ENCODE results near the gene IL1RN. TPM values are rescaled to one million over a fixed set of nuclear protein-coding genes. Genes with fewer than 3 reads are reported as not detected.

The IL1RN gene
- total RNA-seq, 1 donor from 2014 or later = not detected

DNA sequence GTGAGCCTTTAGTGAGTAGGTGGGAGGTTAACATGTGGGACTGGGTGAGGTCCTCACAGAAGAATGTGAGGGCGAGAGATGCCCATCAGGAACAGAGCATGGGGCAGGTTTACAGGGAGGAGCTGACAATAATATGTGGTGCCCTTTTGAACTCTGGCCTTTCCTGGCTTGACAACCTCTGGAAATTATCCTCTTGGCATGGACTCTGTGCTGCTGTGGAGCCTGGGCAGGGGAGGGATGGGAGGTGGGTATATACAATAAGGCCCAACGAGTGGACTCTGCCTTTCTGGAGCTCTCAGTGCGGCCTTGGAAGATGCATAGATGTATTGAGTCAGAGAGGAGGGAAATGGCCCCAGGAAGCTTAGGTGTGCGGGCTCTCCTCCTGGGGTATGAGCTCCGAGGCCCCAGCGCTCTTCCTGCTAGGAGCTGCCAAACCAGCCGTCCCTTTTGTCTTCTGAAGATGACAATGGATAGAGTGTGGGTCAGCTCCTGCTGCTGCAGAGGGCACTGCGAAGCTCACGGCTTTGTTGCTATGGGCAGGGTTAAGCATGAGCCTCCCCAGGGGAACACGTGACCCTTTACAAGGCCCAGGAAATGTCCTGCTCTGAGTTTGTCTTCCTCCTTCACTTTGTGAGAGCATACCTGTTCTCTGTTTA, 37.7 kb downstream of the IL1RN start:
- Mint-ChIP-seq H3K9me3 (no peaks in the 10 kb centered on the region), H3K4me3 (no peak overlapping the region), H3K4me1 (peaks cover 25% of the 10 kb centered on the region), H3K36me3 (ENCODE audit: low read depth) (no peaks in the 10 kb centered on the region), H3K27me3 (ENCODE audit: low read depth) (no peaks in the 10 kb centered on the region), H3K27ac (ENCODE audit: unreplicated experiment) (peak overlapping the region; percentile 9)
- TF ChIP-seq, protein P1, sequence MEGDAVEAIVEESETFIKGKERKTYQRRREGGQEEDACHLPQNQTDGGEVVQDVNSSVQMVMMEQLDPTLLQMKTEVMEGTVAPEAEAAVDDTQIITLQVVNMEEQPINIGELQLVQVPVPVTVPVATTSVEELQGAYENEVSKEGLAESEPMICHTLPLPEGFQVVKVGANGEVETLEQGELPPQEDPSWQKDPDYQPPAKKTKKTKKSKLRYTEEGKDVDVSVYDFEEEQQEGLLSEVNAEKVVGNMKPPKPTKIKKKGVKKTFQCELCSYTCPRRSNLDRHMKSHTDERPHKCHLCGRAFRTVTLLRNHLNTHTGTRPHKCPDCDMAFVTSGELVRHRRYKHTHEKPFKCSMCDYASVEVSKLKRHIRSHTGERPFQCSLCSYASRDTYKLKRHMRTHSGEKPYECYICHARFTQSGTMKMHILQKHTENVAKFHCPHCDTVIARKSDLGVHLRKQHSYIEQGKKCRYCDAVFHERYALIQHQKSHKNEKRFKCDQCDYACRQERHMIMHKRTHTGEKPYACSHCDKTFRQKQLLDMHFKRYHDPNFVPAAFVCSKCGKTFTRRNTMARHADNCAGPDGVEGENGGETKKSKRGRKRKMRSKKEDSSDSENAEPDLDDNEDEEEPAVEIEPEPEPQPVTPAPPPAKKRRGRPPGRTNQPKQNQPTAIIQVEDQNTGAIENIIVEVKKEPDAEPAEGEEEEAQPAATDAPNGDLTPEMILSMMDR (conservative IDR thresholded peaks at IDR 0.05) = no peak
- DNase-seq (ENCODE audit: low read depth, low spot score) = peak; percentile 16

DNA sequence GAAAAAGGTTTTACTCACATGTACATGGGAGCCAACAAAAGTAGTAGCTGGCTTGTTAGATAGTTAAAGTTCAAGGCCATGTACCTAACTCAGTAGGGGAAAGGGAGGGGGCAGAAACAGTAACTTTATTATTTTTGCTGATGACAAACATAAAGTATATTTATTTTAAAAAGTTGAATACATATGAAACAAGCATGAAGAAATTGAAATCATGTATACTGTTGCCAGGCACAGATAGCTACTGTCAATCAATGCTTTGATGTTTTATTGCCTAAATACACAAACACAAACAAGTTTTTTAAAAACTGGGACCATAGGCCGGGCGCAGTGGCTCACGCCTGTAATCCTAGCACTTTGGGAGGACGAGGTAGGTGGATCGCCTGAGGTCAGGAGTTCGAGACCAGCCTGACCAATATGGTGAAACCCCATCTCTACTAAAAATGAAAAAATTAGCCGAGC, 38.8 kb downstream of the IL1RN start:
- Mint-ChIP-seq H3K36me3 (ENCODE audit: low read depth) (no peaks in the 10 kb centered on the region), H3K9me3 (no peaks in the 10 kb centered on the region), H3K27me3 (ENCODE audit: low read depth) (no peaks in the 10 kb centered on the region), H3K4me1 (peaks cover 25% of the 10 kb centered on the region), H3K4me3 (no peak overlapping the region), H3K27ac (ENCODE audit: unreplicated experiment) (no peak overlapping the region)
- DNase-seq (ENCODE audit: low read depth, low spot score) = no peak
- TF ChIP-seq, protein P1 (conservative IDR thresholded peaks at IDR 0.05) = no peak

DNA sequence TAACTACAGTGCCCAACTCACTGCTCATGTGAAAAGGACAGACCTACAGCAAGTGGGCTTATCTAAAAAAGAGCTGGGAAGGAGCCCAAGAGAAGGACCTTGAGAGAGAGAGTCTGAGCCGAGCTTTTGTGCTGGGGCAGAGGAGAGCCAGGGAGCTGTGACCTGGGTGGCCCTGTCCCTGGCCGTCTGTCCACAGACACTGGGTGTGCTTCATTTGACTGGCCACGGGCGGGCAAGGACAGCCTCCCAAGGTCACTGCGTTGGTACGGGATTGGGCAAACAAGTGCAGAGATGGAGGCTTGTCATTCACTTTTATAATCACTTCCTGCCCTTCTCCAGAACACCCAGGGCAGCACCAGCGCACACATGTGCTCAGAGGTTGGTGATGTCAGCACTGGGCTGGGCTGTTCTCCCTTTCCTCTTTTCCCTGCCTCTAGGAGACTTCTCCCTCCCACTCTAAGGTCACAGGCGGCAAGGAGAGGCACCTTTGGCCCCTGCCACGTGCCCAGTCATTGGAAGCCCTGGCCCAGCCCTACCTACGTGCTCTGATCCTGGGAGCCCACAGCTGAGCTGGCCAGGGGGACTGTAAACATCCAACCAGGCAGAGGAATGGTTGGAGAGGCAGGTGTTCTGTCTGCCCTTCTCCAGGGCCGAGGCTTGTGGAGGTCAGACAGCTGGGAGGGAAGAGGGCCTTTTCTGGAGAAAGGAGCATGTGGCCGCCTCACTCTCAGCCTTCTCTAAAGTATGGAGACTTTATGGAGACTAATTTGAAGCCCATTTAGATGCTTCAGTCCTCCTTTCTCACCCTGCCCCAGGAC, 39.9 kb downstream of the IL1RN start:
- TF ChIP-seq, protein P1 (conservative IDR thresholded peaks at IDR 0.05) = no peak
- H3K4me1 Mint-ChIP-seq = peaks cover 25% of the 10 kb centered on the region
- H3K36me3 Mint-ChIP-seq (ENCODE audit: low read depth) = no peaks in the 10 kb centered on the region
- no peak for DNase-seq (ENCODE audit: low read depth, low spot score)
- no peak overlapping the region for H3K27ac Mint-ChIP-seq (ENCODE audit: unreplicated experiment)
- H3K4me3 Mint-ChIP-seq = no peak overlapping the region
- no peaks in the 10 kb centered on the region for H3K27me3 Mint-ChIP-seq (ENCODE audit: low read depth)
- no peaks in the 10 kb centered on the region for H3K9me3 Mint-ChIP-seq

DNA sequence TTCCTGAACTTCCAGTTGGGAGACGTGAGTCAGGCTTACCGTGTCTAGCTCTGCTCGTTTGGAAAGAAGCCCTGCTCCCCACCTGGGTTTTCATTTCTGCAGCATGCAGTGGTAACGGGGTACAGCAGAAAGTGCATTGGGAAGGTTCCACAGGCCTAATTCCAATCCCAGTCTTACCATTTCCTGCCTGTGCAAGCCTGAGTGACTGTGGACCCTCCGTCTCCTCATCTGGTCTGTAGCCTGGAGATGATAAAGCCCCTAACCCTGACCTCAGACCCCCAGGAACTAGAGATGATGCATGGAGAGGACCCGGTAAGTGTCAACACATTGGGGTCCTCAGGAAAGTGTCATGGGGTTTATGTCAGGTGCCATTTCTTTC, 40.6 kb downstream of the IL1RN start:
- no peaks in the 10 kb centered on the region for H3K27me3 Mint-ChIP-seq (ENCODE audit: low read depth)
- no peaks in the 10 kb centered on the region for H3K9me3 Mint-ChIP-seq
- no peak for DNase-seq (ENCODE audit: low read depth, low spot score)
- peaks cover 25% of the 10 kb centered on the region for H3K4me1 Mint-ChIP-seq
- H3K27ac Mint-ChIP-seq (ENCODE audit: unreplicated experiment) = no peak overlapping the region
- TF ChIP-seq, protein P1 (conservative IDR thresholded peaks at IDR 0.05) = no peak
- no peaks in the 10 kb centered on the region for H3K36me3 Mint-ChIP-seq (ENCODE audit: low read depth)
- H3K4me3 Mint-ChIP-seq = no peak overlapping the region

DNA sequence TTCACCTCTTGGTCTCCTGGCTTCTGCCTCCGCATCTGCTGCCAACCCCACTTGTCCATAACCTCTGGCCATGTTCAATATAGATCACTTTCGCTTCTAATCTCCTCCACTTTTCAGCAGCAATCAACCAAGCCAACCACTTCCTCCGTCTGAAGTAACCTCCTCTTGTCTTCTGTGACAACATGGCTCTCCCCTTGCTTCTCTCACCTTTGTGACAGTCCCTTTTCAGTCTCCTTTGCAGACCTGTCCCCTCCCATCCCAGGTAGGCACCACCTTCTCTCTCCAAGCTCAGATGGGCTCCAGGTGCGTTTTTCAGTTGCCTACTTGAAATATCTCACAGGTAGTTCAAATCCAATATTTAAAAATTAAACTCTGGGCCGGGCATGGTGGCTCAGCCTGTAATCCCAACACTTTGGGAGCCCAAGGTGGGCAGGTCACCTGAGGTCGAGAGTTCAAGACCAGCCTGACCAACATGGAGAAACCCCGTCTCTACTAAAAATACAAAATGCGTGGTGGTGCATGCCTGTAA, 41.7 kb downstream of the IL1RN start:
- H3K4me3 Mint-ChIP-seq = no peak overlapping the region
- peaks cover 23% of the 10 kb centered on the region for H3K4me1 Mint-ChIP-seq
- DNase-seq (ENCODE audit: low read depth, low spot score) = no peak
- TF ChIP-seq, protein P1 (conservative IDR thresholded peaks at IDR 0.05) = no peak
- no peak overlapping the region for H3K27ac Mint-ChIP-seq (ENCODE audit: unreplicated experiment)
- H3K9me3 Mint-ChIP-seq = no peaks in the 10 kb centered on the region
- H3K36me3 Mint-ChIP-seq (ENCODE audit: low read depth) = no peaks in the 10 kb centered on the region
- H3K27me3 Mint-ChIP-seq (ENCODE audit: low read depth) = no peaks in the 10 kb centered on the region
